Right lobe of liver (tissue), 6 donors: ENCODE results near the gene GYG2. TPM values are rescaled to one million over a fixed set of nuclear protein-coding genes. Genes with fewer than 3 reads are reported as not detected.
"Not testable (repeated sequence)": the region's sequence is repeated elsewhere in the genome, so short reads cannot be mapped to it uniquely, and the experiment has no call there.

ENCODE experiments used
- ATAC-seq, 4 donors: fragments of 200-7000 bp; cut with Tn5 transposase; one replicate each; pipeline ENCODE4 v1.9.1; 2020; ENCODE audit warnings: mild to moderate bottlenecking in 4 of 4, moderate library complexity in 4 of 4
- DNase-seq, 3 donors: peaks; one replicate each; pipeline ENCODE4 v3.0.0-alpha.2; 2020
- H3K27ac ChIP-seq, 3 donors: fragments of 200-600 bp; one replicate each; pipeline ENCODE4 v1.8.0; 2022
- H3K27me3 ChIP-seq, 2 donors: fragments of 200-600 bp; one replicate each; pipeline ENCODE4 v1.8.0; 2022
- H3K36me3 ChIP-seq, 4 donors: fragments of 200-600 bp; sonication (generic) in 1 of 4; one replicate each; pipeline versions ENCODE4 v1.5.1 to v1.8.0; 2017 to 2022; ENCODE audit warnings: control low read depth in 1 of 4
- H3K4me1 ChIP-seq, 4 donors: fragments of 200-600 bp; sonication (generic) in 1 of 4; one replicate each; pipeline versions ENCODE4 v1.5.1 to v1.8.0; 2017 to 2022; ENCODE audit warnings: control low read depth in 1 of 4
- H3K4me3 ChIP-seq, 3 donors: fragments of 200-600 bp; one replicate each; pipeline ENCODE4 v1.8.0; 2022
- H3K9me3 ChIP-seq, 4 donors: fragments of 200-600 bp; sonication (generic) in 1 of 4; one replicate each; pipeline versions ENCODE4 v1.5.1 to v1.8.0; 2017 to 2022; ENCODE audit warnings: control low read depth in 1 of 4
- POLR2A ChIP-seq: fragments of 450-650 bp; IDR thresholded peaks from one replicate; pipeline ENCODE4 v1.6.1; 2017; ENCODE audit warnings: antibody characterized with exemption, mild to moderate bottlenecking
- WGBS: methylation state at CpG from one replicate; pipeline ENCODE4 v1.1.6; 2018; ENCODE audit warnings: low coverage, low lambda C conversion rate; ENCODE audit not compliant: insufficient coverage; ENCODE audit errors: missing lambda C conversion rate; 5-methylcytosine and 5-hydroxymethylcytosine counted together
- intact Hi-C, 2 donors: fragments of 100-400 bp; cut with DNase I; formaldehyde crosslinking; loops; one replicate each; pipeline versions ENCODE4 v1.11.2 to v1.14.1; 2022
- total RNA-seq, 6 experiments: library from RNA; depleted of rRNA in 2 of 6; stranded (reverse); fragments of >200 nt in 2 of 6; fragmentation: NEBNext Ultra II Directional in 3 of 6; extraction: Animal tissue kit (Norgen Biotek cat#: 25700) in 3 of 6; gene quantifications; one replicate each; pipeline versions ENCODE4 v1.1.0 to v1.2.4, GENCODE V29; 2016 to 2023
- TF ChIP-seq, protein P1 (sequence below), 4 donors: fragments of 200-600 bp in 3 of 4; fragments of 450-650 bp in 1 of 4; IDR thresholded peaks; one replicate each; pipeline versions ENCODE4 v1.5.1 to v1.8.0; 2016 to 2022; ENCODE audit warnings: antibody characterized with exemption in 4 of 4, mild to moderate bottlenecking in 2 of 4
- donor health status: DM: no; HTN: yes; CAD: no.
- donor health status: DM: no; HTN: no; CAD: no.
- donor health status: DM: no; HTN: no; CAD: no.
- donor health status: DM: no; HTN: yes; CAD: no.
- donor health status: DM: no; HTN: yes; CAD: no.

The GYG2 gene
- total RNA-seq, 6 experiments from 2014 or later, result 17.6 to 27.7 (median 21.3) TPM

DNA sequence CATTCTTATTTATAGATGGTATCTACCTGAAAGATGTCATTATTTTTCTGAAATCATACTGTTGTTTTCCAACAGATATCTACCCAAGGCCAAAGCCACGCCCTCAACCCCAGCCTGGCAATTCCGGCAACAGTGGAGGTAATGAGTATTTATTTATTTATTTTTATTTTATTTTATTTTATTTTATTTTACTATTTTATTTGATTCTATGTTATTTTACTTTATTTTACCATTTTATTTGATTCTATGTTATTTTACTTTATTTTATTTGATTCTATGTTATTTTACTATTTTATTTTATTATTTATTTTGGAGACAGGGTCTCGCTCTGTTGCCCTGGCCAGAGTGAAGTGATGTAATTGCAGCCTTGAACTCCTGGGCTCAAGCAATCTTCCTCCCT, 39.2 kb upstream of the GYG2 start:
- Histone ChIP-seq H3K27me3 (no peaks in the 10 kb centered on the region), H3K4me3 (no peak overlapping the region), H3K36me3 (no peaks in the 10 kb centered on the region), H3K4me1 (no peaks in the 10 kb centered on the region), H3K9me3 (no peaks in the 10 kb centered on the region), H3K27ac (no peak overlapping the region)
- intact Hi-C loops, result no loop called here
- DNase-seq (no peak), ATAC-seq (no peak)
- TF ChIP-seq POLR2A, result no peak
- TF ChIP-seq, protein P1, sequence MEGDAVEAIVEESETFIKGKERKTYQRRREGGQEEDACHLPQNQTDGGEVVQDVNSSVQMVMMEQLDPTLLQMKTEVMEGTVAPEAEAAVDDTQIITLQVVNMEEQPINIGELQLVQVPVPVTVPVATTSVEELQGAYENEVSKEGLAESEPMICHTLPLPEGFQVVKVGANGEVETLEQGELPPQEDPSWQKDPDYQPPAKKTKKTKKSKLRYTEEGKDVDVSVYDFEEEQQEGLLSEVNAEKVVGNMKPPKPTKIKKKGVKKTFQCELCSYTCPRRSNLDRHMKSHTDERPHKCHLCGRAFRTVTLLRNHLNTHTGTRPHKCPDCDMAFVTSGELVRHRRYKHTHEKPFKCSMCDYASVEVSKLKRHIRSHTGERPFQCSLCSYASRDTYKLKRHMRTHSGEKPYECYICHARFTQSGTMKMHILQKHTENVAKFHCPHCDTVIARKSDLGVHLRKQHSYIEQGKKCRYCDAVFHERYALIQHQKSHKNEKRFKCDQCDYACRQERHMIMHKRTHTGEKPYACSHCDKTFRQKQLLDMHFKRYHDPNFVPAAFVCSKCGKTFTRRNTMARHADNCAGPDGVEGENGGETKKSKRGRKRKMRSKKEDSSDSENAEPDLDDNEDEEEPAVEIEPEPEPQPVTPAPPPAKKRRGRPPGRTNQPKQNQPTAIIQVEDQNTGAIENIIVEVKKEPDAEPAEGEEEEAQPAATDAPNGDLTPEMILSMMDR (IDR thresholded peaks at IDR 0.05), result no peak
- WGBS, result 71% methylated on average over 3 of the region's 3 CpGs

DNA sequence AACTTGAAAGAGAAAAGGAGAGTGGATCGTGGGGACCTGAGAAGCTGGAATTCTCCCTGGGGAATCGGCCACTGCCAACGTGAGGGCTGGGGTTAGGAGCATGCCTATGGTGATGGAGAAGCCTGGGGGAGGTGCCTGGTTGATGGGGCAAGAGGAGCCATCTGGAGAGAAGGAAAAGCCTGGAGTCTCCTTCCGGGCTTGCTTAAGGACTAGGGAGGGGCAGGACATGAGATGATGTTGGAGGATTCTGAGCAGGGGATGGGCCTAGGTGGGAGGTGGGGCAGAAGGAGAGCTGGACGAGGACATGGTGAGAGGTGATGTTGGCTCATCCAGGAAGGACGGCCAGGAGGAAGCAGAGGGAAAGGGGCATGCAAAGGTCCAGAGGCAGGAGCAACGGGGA, 35.0 kb upstream of the GYG2 start:
- TF ChIP-seq POLR2A, result no peak
- TF ChIP-seq, protein P1 (IDR thresholded peaks at IDR 0.05), result no peak
- ATAC-seq, result peak in 1 of 4 donors; percentile 16
- intact Hi-C loops, result no loop called here

DNA sequence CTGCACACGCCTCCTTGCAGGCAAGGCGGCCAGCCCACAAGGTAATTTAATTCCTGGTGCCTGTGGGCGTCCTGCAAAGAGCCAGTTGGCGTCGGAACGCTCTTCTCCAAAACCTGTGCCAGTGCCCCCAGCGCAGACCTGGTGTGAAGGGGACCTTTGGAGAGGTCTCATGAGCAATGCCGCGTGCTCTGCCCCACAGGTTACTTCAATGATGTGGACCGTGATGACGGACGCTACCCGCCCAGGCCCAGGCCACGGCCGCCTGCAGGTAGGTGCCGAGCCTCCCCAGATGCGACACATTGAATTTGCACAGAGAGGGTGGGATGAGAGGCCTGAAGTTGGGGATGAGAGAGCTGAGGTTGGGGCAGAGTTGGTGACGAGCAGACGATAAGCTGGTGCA, 34.4 kb upstream of the GYG2 start:
- no peak for DNase-seq
- WGBS, result 95% methylated on average over 8 of the region's 19 CpGs
- peak in 1 of 4 donors; percentile 28 for ATAC-seq
- TF ChIP-seq, protein P1 (IDR thresholded peaks at IDR 0.05), result no peak
- TF ChIP-seq POLR2A, result no peak
- no peaks in the 10 kb centered on the region for H3K4me1 ChIP-seq
- H3K36me3 ChIP-seq, result no peaks in the 10 kb centered on the region
- intact Hi-C loops, result no loop called here
- no peaks in the 10 kb centered on the region for H3K9me3 ChIP-seq
- no peak overlapping the region for H3K27ac ChIP-seq
- no peaks in the 10 kb centered on the region for H3K27me3 ChIP-seq
- no peak overlapping the region for H3K4me3 ChIP-seq

More for the DNA sequence above, 35.0 kb upstream of the GYG2 start:
- Histone ChIP-seq H3K36me3 (no peaks in the 10 kb centered on the region), H3K4me3 (no peak overlapping the region), H3K4me1 (no peaks in the 10 kb centered on the region), H3K27me3 (no peaks in the 10 kb centered on the region), H3K9me3 (no peaks in the 10 kb centered on the region), H3K27ac (no peak overlapping the region)
- no peak for DNase-seq
- 55% methylated on average over 6 of the region's 7 CpGs for WGBS

DNA sequence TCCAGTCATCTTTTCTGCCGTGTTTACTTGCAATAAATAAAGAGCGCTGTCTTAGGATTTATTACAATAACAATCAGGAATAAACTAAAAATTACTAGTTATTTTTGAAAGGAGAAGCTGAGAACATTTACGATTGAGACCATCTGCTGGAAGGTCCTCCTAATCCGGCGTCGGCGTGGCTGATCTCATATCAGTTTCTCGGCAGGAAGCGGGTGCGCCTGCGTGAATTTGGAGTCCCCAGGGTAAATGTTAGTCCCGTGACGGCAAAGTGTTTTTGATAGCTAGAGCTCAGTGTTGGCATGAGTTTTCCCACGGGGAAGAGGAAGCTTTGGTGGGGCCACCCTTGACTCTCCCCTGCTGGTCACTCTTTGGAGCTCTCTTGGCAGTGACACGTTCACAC, 31.9 kb upstream of the GYG2 start:
- H3K4me3 ChIP-seq, H3K4me1 ChIP-seq, intact Hi-C loops, DNase-seq, H3K9me3 ChIP-seq, H3K27me3 ChIP-seq, ATAC-seq, H3K36me3 ChIP-seq, H3K27ac ChIP-seq: not testable (repeated sequence)
- 64% methylated on average over 13 of the region's 15 CpGs for WGBS

DNA sequence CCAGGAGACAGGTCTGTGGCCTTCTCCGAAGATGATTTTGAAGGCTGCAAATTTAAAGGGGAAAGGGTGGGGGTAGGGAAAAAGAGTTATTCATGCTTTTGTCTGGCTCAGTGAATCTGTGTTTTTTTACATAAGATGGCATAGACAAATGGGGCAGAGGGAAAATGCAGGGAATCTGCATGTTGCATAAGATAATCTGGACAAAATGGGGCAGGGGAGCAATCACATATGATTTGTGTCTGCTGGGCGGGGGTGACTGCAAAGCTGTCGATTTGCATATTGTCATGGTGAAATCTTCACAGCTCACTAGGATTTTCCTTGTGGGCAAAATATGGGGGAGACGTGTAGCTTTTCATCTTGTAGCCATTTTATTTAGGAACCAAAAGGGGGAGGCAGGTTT, 29.4 kb upstream of the GYG2 start:
- H3K4me1 ChIP-seq, result no peaks in the 10 kb centered on the region
- no peak overlapping the region for H3K27ac ChIP-seq
- 51% methylated on average over 3 of the region's 4 CpGs for WGBS
- DNase-seq, result no peak
- no peak for TF ChIP-seq POLR2A
- TF ChIP-seq, protein P1 (IDR thresholded peaks at IDR 0.05), result no peak
- intact Hi-C loops, result no loop called here
- no peaks in the 10 kb centered on the region for H3K9me3 ChIP-seq
- no peaks in the 10 kb centered on the region for H3K27me3 ChIP-seq
- no peak for ATAC-seq
- H3K36me3 ChIP-seq, result no peaks in the 10 kb centered on the region
- no peak overlapping the region for H3K4me3 ChIP-seq

DNA sequence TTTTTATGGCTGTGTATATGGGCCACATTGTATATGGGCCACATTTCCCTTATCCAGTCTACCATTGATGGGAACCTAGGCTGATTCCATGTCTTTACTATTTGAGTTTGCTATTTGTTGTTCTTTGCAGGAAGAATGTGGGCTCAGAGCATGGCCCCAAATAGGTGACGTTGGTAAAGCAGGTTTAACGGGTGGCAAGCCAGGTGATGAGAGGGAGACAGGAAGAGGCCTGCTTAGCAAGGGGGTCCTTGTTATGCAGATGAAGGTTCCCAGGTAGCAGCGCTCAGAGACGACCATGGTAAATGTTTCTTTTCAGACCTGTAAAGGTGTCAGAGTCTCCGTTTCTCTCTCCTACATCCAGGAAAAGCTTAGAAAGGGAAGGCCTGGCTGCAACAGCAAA, 28.8 kb upstream of the GYG2 start:
- not testable (repeated sequence) for H3K9me3 ChIP-seq, H3K4me1 ChIP-seq, H3K27me3 ChIP-seq, H3K27ac ChIP-seq, DNase-seq, ATAC-seq, H3K4me3 ChIP-seq, H3K36me3 ChIP-seq
- WGBS, result 52% methylated on average over 4 of the region's 5 CpGs
- intact Hi-C loops, result loop anchor here in 1 of 2 donors (10.0 kb wide), 1 partner anchor 155 kb away; no protein-coding TSS in a partner anchor
